ENCODE data around the gene ERCC2. TPM values are rescaled to one million over a fixed set of nuclear protein-coding genes. Genes with fewer than 3 reads are reported as not detected.

ERCC2 gene
- 9.4 to 13.9 TPM (median 12.3 TPM) in 5 replicates for total RNA-seq (2022; extraction: Qiagen RNA extraction)

DNA sequence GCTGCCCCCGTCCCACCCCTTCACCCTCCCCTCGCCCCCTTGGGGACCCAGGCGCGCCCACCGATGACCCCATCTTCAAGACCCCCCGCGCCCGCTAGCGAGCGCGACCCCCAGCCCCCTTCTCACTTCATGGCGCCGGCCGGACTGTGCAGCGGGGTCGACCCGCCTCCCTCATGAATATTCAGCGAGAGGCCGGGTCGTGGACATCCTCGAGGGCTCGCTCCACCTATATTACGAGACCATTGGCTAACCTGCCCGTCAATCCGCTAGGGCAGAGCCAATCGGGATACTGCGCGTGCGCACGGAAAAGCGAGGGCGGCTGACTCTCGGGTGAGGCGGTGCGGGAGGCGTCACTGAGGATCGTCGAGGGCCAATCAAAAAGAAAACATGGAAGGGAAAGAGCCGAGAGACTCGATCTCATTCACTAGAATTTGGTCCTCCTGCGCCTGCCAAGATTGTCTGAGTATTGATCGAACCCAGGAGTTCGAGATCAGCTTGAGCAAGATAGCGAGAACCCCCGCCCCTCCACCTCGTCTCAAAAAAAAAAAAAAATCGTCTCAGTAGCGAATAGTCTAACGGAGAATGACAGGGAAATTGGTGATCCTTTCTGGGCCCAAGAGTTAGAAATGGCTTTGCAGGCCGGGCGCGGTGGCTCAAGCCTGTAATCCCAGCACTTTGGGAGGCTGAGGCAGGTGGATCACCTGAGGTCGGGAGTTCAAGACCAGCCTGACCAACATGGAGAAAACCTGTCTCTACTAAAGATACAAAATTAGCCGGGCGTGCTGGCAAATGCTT, at the start of gene ERCC2:
ERCC2 (minus strand) TSS at position 164 of the 795 bp plus-strand sequence; CDS start at position 131, 33 bp downstream.

DNA sequence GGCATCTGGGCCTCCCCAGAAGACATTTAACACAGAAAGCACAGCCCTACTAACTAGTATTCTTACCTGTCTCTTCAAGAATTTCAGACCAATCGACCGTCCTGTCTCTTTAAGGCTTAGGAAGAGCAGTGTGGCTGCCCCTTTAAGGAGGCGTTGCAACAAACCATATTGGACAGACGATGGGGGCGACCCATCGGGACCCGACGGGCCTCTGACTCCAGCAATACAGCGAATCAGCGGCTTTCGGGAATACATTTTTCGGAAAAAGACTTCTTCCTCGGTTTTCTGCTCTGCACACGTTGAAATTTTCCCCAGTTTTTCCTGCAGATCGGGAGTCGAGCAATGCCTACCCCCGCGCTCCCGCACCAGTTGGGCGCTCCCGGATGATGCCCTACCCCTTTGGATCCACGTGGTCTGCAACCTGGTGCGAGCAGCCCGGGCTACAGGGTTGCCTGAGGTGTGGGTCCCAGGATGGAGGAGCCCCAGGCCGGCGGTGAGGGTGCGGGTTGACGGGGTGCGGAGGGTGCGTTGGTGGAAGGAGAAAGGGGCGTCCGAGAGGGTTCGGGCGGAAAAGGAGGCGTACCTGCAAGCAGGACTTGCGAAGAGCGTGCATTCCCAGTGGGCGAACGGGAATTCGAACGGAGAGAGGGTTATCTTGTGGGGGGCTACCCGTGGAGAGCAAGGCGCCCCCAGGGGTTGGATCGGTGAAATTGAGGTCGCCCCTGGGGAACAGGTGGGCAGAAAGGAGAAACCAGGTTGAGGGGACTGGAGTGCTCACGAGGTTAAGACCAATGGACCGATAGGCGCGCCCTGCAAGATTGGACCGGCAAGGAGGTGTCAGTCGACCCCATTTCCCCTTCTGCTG, 36.1 kb upstream of the ERCC2 start, which contains the start of gene POLR1G:
POLR1G (plus strand) TSS at position 419 of the 865 bp plus-strand sequence; CDS start at position 472, 53 bp downstream.

DNA sequence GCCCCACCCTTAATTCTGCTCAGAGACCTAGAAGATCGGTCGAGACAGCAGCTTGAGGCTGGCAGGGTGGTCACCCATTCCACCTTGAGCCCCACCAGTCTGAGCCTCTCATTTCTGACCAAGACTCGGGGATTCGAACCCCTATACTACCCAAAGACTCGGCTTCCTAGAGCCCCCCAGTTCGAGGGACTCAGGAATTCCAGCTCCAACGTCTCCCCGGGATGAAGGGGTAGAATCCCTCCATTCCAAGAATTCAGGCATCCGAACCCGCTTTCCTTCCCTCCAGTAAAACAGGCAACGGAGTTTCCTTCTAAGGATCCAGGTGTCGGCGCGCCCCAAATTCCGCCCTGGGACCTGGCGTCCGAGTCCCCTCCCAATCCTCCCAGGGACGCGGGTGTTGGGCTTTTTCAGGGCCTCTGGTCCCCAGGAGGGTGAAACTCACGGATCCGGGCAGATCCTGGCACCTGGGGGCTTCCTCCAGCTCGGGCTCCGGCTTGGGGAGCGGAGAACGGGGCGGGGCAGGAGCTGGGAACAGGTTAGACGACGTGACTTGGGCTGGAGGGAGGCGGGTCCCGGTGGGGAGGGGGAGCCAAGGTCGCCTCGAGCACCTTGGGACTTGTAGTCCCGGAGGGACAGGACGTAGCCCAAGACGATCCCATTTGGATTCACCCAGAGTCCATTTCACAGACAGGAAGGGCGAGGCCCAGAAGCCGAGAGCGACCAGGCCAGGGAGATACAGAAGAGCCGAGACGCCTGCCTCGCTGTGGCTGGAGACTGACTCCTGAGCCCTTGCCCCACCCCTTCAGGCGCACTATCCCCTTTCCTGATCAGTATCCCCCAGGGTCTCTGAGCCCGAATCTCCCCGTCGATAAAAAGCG, 34.4 kb upstream of the ERCC2 start, which contains the start of gene PPP1R13L:
PPP1R13L (minus strand) TSS at position 513 of the 878 bp plus-strand sequence. CDS start 6,751 bp downstream, outside the sequence.

DNA sequence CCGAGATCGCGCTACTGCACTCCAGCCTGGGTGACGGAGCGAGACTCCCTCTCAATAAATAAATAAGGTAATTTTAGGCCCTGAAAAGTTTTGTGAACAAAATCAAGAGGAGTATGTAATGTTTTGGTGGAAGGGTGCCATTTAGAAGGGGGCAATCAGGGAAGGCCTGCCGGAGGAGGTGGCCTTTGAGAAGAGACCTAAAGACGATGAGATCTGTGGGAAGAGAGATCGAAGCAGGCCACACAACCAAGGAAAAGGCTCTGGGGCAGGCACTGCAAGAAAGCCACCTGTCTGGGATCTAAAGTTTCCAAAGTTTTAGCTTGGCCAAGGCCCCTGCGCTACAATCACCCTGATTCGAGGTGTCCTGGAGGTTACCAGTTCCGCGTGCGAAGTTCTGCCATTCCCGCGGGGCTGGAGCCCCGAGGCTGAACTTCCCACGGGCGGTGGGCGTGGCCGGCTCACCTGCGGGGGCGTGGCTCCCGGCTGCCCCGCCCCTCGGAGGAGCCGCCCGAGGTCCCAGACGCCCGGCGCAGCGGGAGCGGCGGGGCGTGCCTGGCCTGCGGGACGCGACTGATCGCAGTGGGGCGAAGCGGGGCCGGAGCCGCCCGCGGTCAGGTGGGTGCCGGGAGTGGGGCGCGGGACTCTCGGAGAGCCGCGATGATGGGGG, 30.0 kb downstream of the ERCC2 start, which contains the start of gene KLC3:
KLC3 (plus strand) TSS at position 519 of the 667 bp plus-strand sequence. CDS start 4,792 bp downstream, outside the sequence.

DNA sequence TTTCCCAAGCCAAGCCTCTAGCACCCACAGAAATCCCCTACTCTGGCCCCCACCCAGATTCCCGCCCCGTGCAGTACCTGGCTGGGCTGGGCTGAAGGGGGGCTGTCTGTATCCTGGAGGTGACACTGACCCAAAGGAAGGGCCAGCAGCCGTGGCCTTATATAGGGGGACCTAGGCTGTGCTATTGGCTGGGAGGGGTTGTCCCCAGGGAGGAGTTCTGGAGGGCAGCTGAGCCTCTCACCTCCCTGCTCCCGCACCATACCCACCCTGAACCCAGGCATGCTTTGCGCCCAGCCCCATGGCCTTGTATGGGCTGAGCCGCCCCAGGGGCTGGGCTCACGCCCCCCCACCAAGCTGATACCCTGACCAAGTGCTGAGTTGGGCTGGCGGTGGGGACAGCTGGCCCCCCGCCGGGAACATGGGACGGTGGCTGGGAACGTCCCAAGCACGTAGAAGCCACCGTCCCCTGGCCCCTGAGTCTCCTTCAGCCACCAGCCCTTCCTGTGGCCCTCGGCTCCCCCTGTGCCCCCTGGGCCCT, 47.6 kb downstream of the ERCC2 start, which contains the start of gene CKM:
CKM (minus strand) TSS at position 132 of the 538 bp plus-strand sequence. CDS start 3,162 bp downstream, outside the sequence.

Other genes starting within 250 kb of the ERCC2 start
- gene NKPD1, start 209.6 kb downstream of the ERCC2 start, total RNA-seq (2022; extraction: Qiagen RNA extraction): 0.51 to 1.2 TPM (median 0.93 TPM) in 5 replicates
- gene TRAPPC6A, start 192.3 kb downstream of the ERCC2 start, total RNA-seq (2022; extraction: Qiagen RNA extraction): 39.5 to 51.0 TPM (median 45.7 TPM) in 5 replicates
- gene BLOC1S3, start 191.8 kb downstream of the ERCC2 start, total RNA-seq (2022; extraction: Qiagen RNA extraction): 27.5 to 36.7 TPM (median 32.6 TPM) in 5 replicates
- 1.3 to 2.5 TPM (median 2.3 TPM) in 5 replicates for gene EXOC3L2, start 125.2 kb downstream of the ERCC2 start, total RNA-seq (2022; extraction: Qiagen RNA extraction)
- gene MARK4, start 119.3 kb downstream of the ERCC2 start, total RNA-seq (2022; extraction: Qiagen RNA extraction): 6.8 to 10.1 TPM (median 8.3 TPM) in 5 replicates
- gene CKM, start 47.7 kb downstream of the ERCC2 start, total RNA-seq (2022; extraction: Qiagen RNA extraction): 0.05 to 0.07 TPM (median 0.06 TPM) in 3 of 5 replicates, not detected in the others
- gene KLC3, start 29.8 kb downstream of the ERCC2 start, total RNA-seq (2022; extraction: Qiagen RNA extraction): 0.85 to 1.2 TPM (median 1.2 TPM) in 5 replicates
- 35.8 to 49.1 TPM (median 40.0 TPM) in 5 replicates for gene PPP1R13L, start 34.5 kb upstream of the ERCC2 start, total RNA-seq (2022; extraction: Qiagen RNA extraction)
- gene POLR1G, start 36.1 kb upstream of the ERCC2 start, total RNA-seq (2022; extraction: Qiagen RNA extraction): 42.2 to 51.6 TPM (median 45.0 TPM) in 5 replicates
- gene ERCC1, start 53.3 kb upstream of the ERCC2 start, total RNA-seq (2022; extraction: Qiagen RNA extraction): 135 to 175 TPM (median 167 TPM) in 5 replicates
- 8.7 to 13.2 TPM (median 10.6 TPM) in 5 replicates for gene FOSB, start 97.4 kb upstream of the ERCC2 start, total RNA-seq (2022; extraction: Qiagen RNA extraction)
- 11.7 to 14.4 TPM (median 12.6 TPM) in 5 replicates for gene RTN2, start 126.5 kb upstream of the ERCC2 start, total RNA-seq (2022; extraction: Qiagen RNA extraction)
- gene PPM1N, start 127.9 kb upstream of the ERCC2 start, total RNA-seq (2022; extraction: Qiagen RNA extraction): 6.2 to 9.9 TPM (median 6.9 TPM) in 5 replicates
- 212 to 260 TPM (median 239 TPM) in 5 replicates for gene VASP, start 136.9 kb upstream of the ERCC2 start, total RNA-seq (2022; extraction: Qiagen RNA extraction)
- 12.5 to 18.5 TPM (median 16.9 TPM) in 5 replicates for gene OPA3, start 214.2 kb upstream of the ERCC2 start, total RNA-seq (2022; extraction: Qiagen RNA extraction)
- gene GPR4, start 231.6 kb upstream of the ERCC2 start, total RNA-seq (2022; extraction: Qiagen RNA extraction): 0.15 to 0.66 TPM (median 0.22 TPM) in 5 replicates